ENCODE measurements around the gene EEF1AKMT1. TPM values are rescaled to one million over a fixed set of nuclear protein-coding genes. Genes with fewer than 3 reads are reported as not detected.

The EEF1AKMT1 gene
- total RNA-seq, 2 experiments from 2014 or later: 1.9 to 2.5 TPM

GRCh38 chr13:20819715-20820114 is 46.0 kb upstream of the EEF1AKMT1 start:
- Mint-ChIP-seq H3K27ac (no peak overlapping the region), H3K4me3 (no peak overlapping the region), H3K27me3 (no peaks in the 10 kb centered on the region), H3K36me3 (ENCODE audit: low read depth) (peaks cover 65% of the 10 kb centered on the region), H3K9me3 (no peaks in the 10 kb centered on the region), H3K4me1 (ENCODE audit: low read depth) (no peaks in the 10 kb centered on the region)
- ChIA-PET CTCF (no interaction called here), POLR2A (interaction anchor here (0.6 kb wide), 1 partner anchor 29 kb away, joined by 4 read pairs; no protein-coding TSS in a partner anchor)
- TF ChIP-seq CTCF (IDR thresholded peaks at IDR 0.05): no peak
- ATAC-seq (ENCODE audit: poor library complexity): no peak
- Histone ChIP-seq H3K27me3 (ENCODE audit: control insufficient read depth in 1 of 2, insufficient read depth in 2 of 2, low read length in 2 of 2) (no peaks in the 10 kb centered on the region), H3K9me3 (ENCODE audit: control insufficient read depth in 1 of 2, insufficient read depth in 1 of 2, low read length in 2 of 2) (no peaks in the 10 kb centered on the region), H3K27ac (ENCODE audit: low read depth in 1 of 2, low read length in 2 of 2) (no peak overlapping the region), H3K4me3 (ENCODE audit: low read length) (no peak overlapping the region), H3K36me3 (ENCODE audit: insufficient read depth, low read length) (peaks cover 16% of the 10 kb centered on the region), H3K4me1 (ENCODE audit: insufficient read depth, low read length) (no peaks in the 10 kb centered on the region)
- no peak for DNase-seq
- intact Hi-C loops (cut with DNase I, micrococcal nuclease): loop anchor here in 1 of 2 experiments (10.0 kb wide), 1 partner anchor 625 kb away; the partner anchor contains the start of gene GJB2

GRCh38 chr13:20815464-20815863 is 41.7 kb upstream of the EEF1AKMT1 start:
- POLR2A ChIA-PET: no interaction called here

GRCh38 chr13:20814224-20814910 is 40.6 kb upstream of the EEF1AKMT1 start:
- Histone ChIP-seq H3K4me1 (ENCODE audit: insufficient read depth, low read length) (no peaks in the 10 kb centered on the region), H3K27ac (ENCODE audit: low read depth in 1 of 2, low read length in 2 of 2) (no peak overlapping the region), H3K27me3 (ENCODE audit: control insufficient read depth in 1 of 2, insufficient read depth in 2 of 2, low read length in 2 of 2) (no peaks in the 10 kb centered on the region), H3K4me3 (ENCODE audit: low read length) (no peak overlapping the region), H3K36me3 (ENCODE audit: insufficient read depth, low read length) (peaks cover 23% of the 10 kb centered on the region), H3K9me3 (ENCODE audit: control insufficient read depth in 1 of 2, insufficient read depth in 1 of 2, low read length in 2 of 2) (no peaks in the 10 kb centered on the region)
- H3K36me3 Mint-ChIP-seq (ENCODE audit: low read depth): peaks cover 66% of the 10 kb centered on the region
- ATAC-seq (ENCODE audit: poor library complexity): no peak
- H3K27me3 Mint-ChIP-seq: no peaks in the 10 kb centered on the region
- no peak for DNase-seq
- POLR2A ChIA-PET: no interaction called here
- H3K9me3 Mint-ChIP-seq: no peaks in the 10 kb centered on the region
- H3K27ac Mint-ChIP-seq: no peak overlapping the region
- H3K4me1 Mint-ChIP-seq (ENCODE audit: low read depth): no peaks in the 10 kb centered on the region
- CTCF ChIA-PET: interaction anchor here (1.5 kb wide), 1 partner anchor 14 kb away, joined by 5 read pairs; no protein-coding TSS in a partner anchor
- TF ChIP-seq CTCF (IDR thresholded peaks at IDR 0.05): no peak
- H3K4me3 Mint-ChIP-seq: no peak overlapping the region
- intact Hi-C loops (cut with DNase I, micrococcal nuclease): no loop called here

More at GRCh38 chr13:20815464-20815863, 41.7 kb upstream of the EEF1AKMT1 start:
- Mint-ChIP-seq H3K9me3 (no peaks in the 10 kb centered on the region), H3K27ac (no peak overlapping the region), H3K4me1 (ENCODE audit: low read depth) (no peaks in the 10 kb centered on the region), H3K4me3 (no peak overlapping the region), H3K36me3 (ENCODE audit: low read depth) (peaks cover 67% of the 10 kb centered on the region), H3K27me3 (no peaks in the 10 kb centered on the region)
- Histone ChIP-seq H3K27ac (ENCODE audit: low read depth in 1 of 2, low read length in 2 of 2) (no peak overlapping the region), H3K9me3 (ENCODE audit: control insufficient read depth in 1 of 2, insufficient read depth in 1 of 2, low read length in 2 of 2) (no peaks in the 10 kb centered on the region), H3K4me1 (ENCODE audit: insufficient read depth, low read length) (no peaks in the 10 kb centered on the region), H3K27me3 (ENCODE audit: control insufficient read depth in 1 of 2, insufficient read depth in 2 of 2, low read length in 2 of 2) (no peaks in the 10 kb centered on the region), H3K4me3 (ENCODE audit: low read length) (no peak overlapping the region), H3K36me3 (ENCODE audit: insufficient read depth, low read length) (peaks cover 18% of the 10 kb centered on the region)
- DNase-seq: no peak
- intact Hi-C loops (cut with DNase I, micrococcal nuclease): no loop called here
- CTCF ChIA-PET: interaction anchor here (1.5 kb wide), 1 partner anchor 13 kb away, joined by 5 read pairs; no protein-coding TSS in a partner anchor
- TF ChIP-seq CTCF (IDR thresholded peaks at IDR 0.05): no peak
- no peak for ATAC-seq (ENCODE audit: poor library complexity)
